IMR-90 (cell line): ENCODE data around the gene NFILZ. TPM values are rescaled to one million over a fixed set of nuclear protein-coding genes. Genes with fewer than 3 reads are reported as not detected.

Source experiments
- ATAC-seq: fragments of 200-7000 bp; cut with Tn5 transposase; 2 replicates; pipeline ENCODE4 v1.9.1; 2020; ENCODE audit warnings: low read depth, mild to moderate bottlenecking, moderate library complexity
- BruUV-seq: library from RNA; stranded (reverse); fragments of 400-500 nt; replicated peaks from 2 replicates; lab custom pipeline; 2021; lab: Mats Ljungman, UMichigan
- CTCF ChIA-PET: fragments of 300-600 bp; formaldehyde crosslinking; extraction: SDS; loops from one replicate; lab custom pipeline; 2021; ENCODE audit warnings: antibody characterized with exemption; lab: Yijun Ruan, JAX
- POLR2A ChIA-PET: fragments of 300-600 bp; sonication (Branson Sonifier 250); formaldehyde crosslinking; loops from one replicate; lab custom pipeline; 2022; ENCODE audit warnings: antibody characterized with exemption; ENCODE audit not compliant: unreplicated experiment; lab: Charles Lee
- DNase-seq: peaks from one replicate; pipeline ENCODE4 v3.0.0; 2013
- H2AFZ ChIP-seq: replicated peaks from 2 replicates; pipeline ENCODE3; 2013; ENCODE audit warnings: low read length, mild to moderate bottlenecking; ENCODE audit not compliant: poor library complexity
- H2AK5ac ChIP-seq: 2 replicates; pipeline ENCODE4 v1.6.1; 2013; ENCODE audit warnings: low read depth, low read length, inconsistent platforms
- H2AK9ac ChIP-seq: replicated peaks from 2 replicates; pipeline ENCODE3; 2013; ENCODE audit warnings: mild to moderate bottlenecking, low read depth, low read length, moderate library complexity; ENCODE audit not compliant: poor library complexity
- H2BK120ac ChIP-seq: 2 replicates; pipeline ENCODE4 v1.6.1; 2013; ENCODE audit warnings: low read depth, low read length, inconsistent platforms
- H2BK15ac ChIP-seq: 3 replicates; pipeline ENCODE4 v1.6.1; 2013; ENCODE audit warnings: low read depth, low read length, inconsistent platforms
- H2BK20ac ChIP-seq: 2 replicates; pipeline ENCODE4 v1.6.1; 2013; ENCODE audit warnings: low read depth, mild to moderate bottlenecking, inconsistent platforms, low read length, moderate library complexity
- H2BK5ac ChIP-seq: 2 replicates; pipeline ENCODE4 v1.6.1; 2013; ENCODE audit warnings: mild to moderate bottlenecking, low read depth, low read length, inconsistent platforms; ENCODE audit not compliant: poor library complexity, severe bottlenecking
- H3K14ac ChIP-seq: replicated peaks from 2 replicates; pipeline ENCODE4 v1.6.1; 2013; ENCODE audit warnings: low read depth, low read length, inconsistent platforms
- H3K18ac ChIP-seq: 2 replicates; pipeline ENCODE4 v1.6.1; 2013; ENCODE audit warnings: low read depth, low read length, control low read depth
- H3K23ac ChIP-seq: 2 replicates; pipeline ENCODE4 v1.6.1; 2013; ENCODE audit warnings: low read depth, low read length, inconsistent platforms
- H3K27ac ChIP-seq: 2 replicates; pipeline ENCODE4 v1.5.1; 2013; ENCODE audit warnings: mild to moderate bottlenecking, control low read depth, low read length; ENCODE audit not compliant: insufficient read depth
- H3K27me3 ChIP-seq: 2 replicates; pipeline ENCODE4 v1.6.1; 2013; ENCODE audit warnings: low read length; ENCODE audit not compliant: control insufficient read depth, insufficient read depth
- H3K36me3 ChIP-seq: 2 replicates; pipeline ENCODE4 v1.6.1; 2013; ENCODE audit warnings: low read length, mixed read lengths; ENCODE audit not compliant: control insufficient read depth, insufficient read depth
- H3K4ac ChIP-seq: 2 replicates; pipeline ENCODE4 v1.6.1; 2013; ENCODE audit warnings: low read depth, low read length, inconsistent platforms
- H3K4me1 ChIP-seq: 2 replicates; pipeline ENCODE4 v1.6.1; 2013; ENCODE audit warnings: low read length, mixed read lengths; ENCODE audit not compliant: control insufficient read depth, insufficient read depth
- H3K4me2 ChIP-seq: 2 replicates; pipeline ENCODE4 v1.6.1; 2013; ENCODE audit warnings: low read depth, mild to moderate bottlenecking, control low read depth, low read length, moderate library complexity
- H3K4me3 ChIP-seq: 2 replicates; pipeline ENCODE4 v1.5.1; 2013; ENCODE audit warnings: low read depth, mild to moderate bottlenecking, control low read depth, low read length, moderate library complexity; ENCODE audit not compliant: insufficient read depth
- H3K56ac ChIP-seq: 2 replicates; pipeline ENCODE4 v1.6.1; 2013; ENCODE audit warnings: low read length, inconsistent platforms; ENCODE audit not compliant: insufficient read depth; ENCODE audit errors: extremely low read depth
- H3K79me1 ChIP-seq, 2 experiments: 2 replicates each; pipeline ENCODE4 v1.6.1; 2013; ENCODE audit warnings: low read length in 2 of 2, inconsistent platforms in 1 of 2, low read depth in 1 of 2
- H3K9ac ChIP-seq: 2 replicates; pipeline ENCODE4 v1.6.1; 2013; ENCODE audit warnings: low read depth, low read length, control low read depth
- H3K9me1 ChIP-seq: 2 replicates; pipeline ENCODE4 v1.6.1; 2013; ENCODE audit warnings: low read length, inconsistent platforms; ENCODE audit not compliant: insufficient read depth
- H3K9me3 ChIP-seq: 2 replicates; pipeline ENCODE4 v1.6.1; 2013; ENCODE audit warnings: low read length; ENCODE audit not compliant: control insufficient read depth, insufficient read depth
- H4K20me1 ChIP-seq: 2 replicates; pipeline ENCODE4 v1.6.1; 2013; ENCODE audit warnings: low read length, inconsistent platforms; ENCODE audit not compliant: insufficient read depth
- H4K5ac ChIP-seq: 2 replicates; pipeline ENCODE4 v1.6.1; 2013; ENCODE audit warnings: mild to moderate bottlenecking, low read depth, low read length, control low read depth
- H4K8ac ChIP-seq, 2 experiments: 2 replicates each; pipeline ENCODE4 v1.6.1; 2013; ENCODE audit warnings: low read depth in 2 of 2, low read length in 2 of 2, control low read depth in 1 of 2, inconsistent platforms in 1 of 2
- H4K91ac ChIP-seq: 2 replicates; pipeline ENCODE4 v1.6.1; 2013; ENCODE audit warnings: low read depth, low read length, inconsistent platforms; ENCODE audit not compliant: insufficient read depth
- BHLHE40 ChIP-seq: fragments of 150-350 bp; IDR thresholded peaks from 2 replicates; pipeline ENCODE4 v1.6.1; 2016; ENCODE audit warnings: mild to moderate bottlenecking, low read depth, low read length
- CEBPB ChIP-seq: IDR thresholded peaks from 2 replicates; pipeline ENCODE4 v1.6.1; 2012; ENCODE audit warnings: low read depth, low read length, improper control_type of control experiment
- CHD1 ChIP-seq: IDR thresholded peaks from 2 replicates; pipeline ENCODE4 v1.6.1; 2012; ENCODE audit warnings: low read depth, low read length, improper control_type of control experiment
- CTCF ChIP-seq: conservative IDR thresholded peaks from 2 replicates; pipeline ENCODE4 v1.5.1; 2012; ENCODE audit warnings: mild to moderate bottlenecking, low read depth, low read length, improper control_type of control experiment
- ELK1 ChIP-seq: fragments of 150-350 bp; IDR thresholded peaks from 2 replicates; pipeline ENCODE4 v1.6.1; 2016; ENCODE audit warnings: low read depth, mild to moderate bottlenecking, low read length, moderate library complexity, borderline replicate concordance
- FOS ChIP-seq: fragments of 150-350 bp; IDR thresholded peaks from 2 replicates; pipeline ENCODE4 v1.6.1; 2016; ENCODE audit warnings: low read depth, low read length
- MAFK ChIP-seq: IDR thresholded peaks from 2 replicates; pipeline ENCODE4 v1.6.1; 2012; ENCODE audit warnings: low read depth, low read length, improper control_type of control experiment
- MAZ ChIP-seq: IDR thresholded peaks from 2 replicates; pipeline ENCODE4 v1.6.1; 2012; ENCODE audit warnings: low read depth, mild to moderate bottlenecking, low read length, improper control_type of control experiment, moderate library complexity, borderline replicate concordance
- MXI1 ChIP-seq: IDR thresholded peaks from 2 replicates; pipeline ENCODE4 v1.6.1; 2012; ENCODE audit warnings: low read depth, mild to moderate bottlenecking, low read length, moderate library complexity, borderline replicate concordance
- NFE2L2 ChIP-seq: fragments of 150-350 bp; IDR thresholded peaks from 2 replicates; pipeline ENCODE4 v1.6.1; 2016; ENCODE audit warnings: low read depth, mild to moderate bottlenecking, low read length
- POLR2A ChIP-seq: IDR thresholded peaks from 2 replicates; pipeline ENCODE4 v1.6.1; 2012; ENCODE audit warnings: mild to moderate bottlenecking, low read depth, low read length
- RAD21 ChIP-seq: IDR thresholded peaks from 2 replicates; pipeline ENCODE4 v1.6.1; 2012; ENCODE audit warnings: low read length, improper control_type of control experiment
- RCOR1 ChIP-seq: IDR thresholded peaks from 2 replicates; pipeline ENCODE4 v1.6.1; 2012; ENCODE audit warnings: mild to moderate bottlenecking, low read length, improper control_type of control experiment; ENCODE audit not compliant: insufficient replicate concordance
- RFX5 ChIP-seq: IDR thresholded peaks from 2 replicates; pipeline ENCODE4 v1.8.0; 2012; ENCODE audit warnings: low read depth, mild to moderate bottlenecking, low read length, moderate library complexity
- SMC3 ChIP-seq: fragments of 150-350 bp; IDR thresholded peaks from 2 replicates; pipeline ENCODE4 v1.6.1; 2016; ENCODE audit warnings: low read depth, mild to moderate bottlenecking, antibody characterized with exemption, low read length, moderate library complexity
- WGBS, 2 experiments: methylation state at CpG; one replicate each; pipeline versions ENCODE4 v1.1.5 to v1.1.7; 2013; ENCODE audit warnings: missing lambda C conversion rate in 2 of 2; ENCODE audit not compliant: insufficient read length in 1 of 2; ENCODE audit errors: extremely low coverage in 2 of 2; 5-methylcytosine and 5-hydroxymethylcytosine counted together
- dilution Hi-C: fragments of 300-500 bp; cut with HindIII; formaldehyde crosslinking; loops from one replicate; pipeline ENCODE4 v1.14.3; 2018; ENCODE audit warnings: low sequenced_read_pairs; ENCODE audit not compliant: unreplicated experiment
- in situ Hi-C: fragments of 300-500 bp; cut with MboI; formaldehyde crosslinking; loops from 3 replicates; pipeline ENCODE4 v1.14.3; 2019; ENCODE audit warnings: low sequenced_read_pairs, inconsistent platforms, mixed read lengths
- intact Hi-C: fragments of 100-400 bp; cut with micrococcal nuclease; formaldehyde crosslinking; loops from 2 replicates; pipeline ENCODE4 v1.10.0; 2022
- polyA plus RNA-seq, 3 experiments: library from polyadenylated mRNA; depleted of rRNA; stranded (reverse); fragments of >200 nt; gene quantifications; 2 replicates each; pipeline ENCODE4 v1.2.3, GENCODE V29; 2012; ENCODE audit warnings: low replicate concordance in 1 of 3
- total RNA-seq: library from RNA; depleted of rRNA; stranded (reverse); fragments of >200 nt; gene quantifications from 2 replicates; pipeline ENCODE4 v1.2.3, GENCODE V29; 2012
- TF ChIP-seq, protein P1 (sequence below): fragments of 150-350 bp; IDR thresholded peaks from 2 replicates; pipeline ENCODE4 v1.6.1; 2017; ENCODE audit warnings: mild to moderate bottlenecking, antibody characterized with exemption, low read length, low read depth

Gene NFILZ
- total and polyA plus RNA-seq, 2 of the 4 experiments (the other 2 are of a cell fraction): not detected

DNA sequence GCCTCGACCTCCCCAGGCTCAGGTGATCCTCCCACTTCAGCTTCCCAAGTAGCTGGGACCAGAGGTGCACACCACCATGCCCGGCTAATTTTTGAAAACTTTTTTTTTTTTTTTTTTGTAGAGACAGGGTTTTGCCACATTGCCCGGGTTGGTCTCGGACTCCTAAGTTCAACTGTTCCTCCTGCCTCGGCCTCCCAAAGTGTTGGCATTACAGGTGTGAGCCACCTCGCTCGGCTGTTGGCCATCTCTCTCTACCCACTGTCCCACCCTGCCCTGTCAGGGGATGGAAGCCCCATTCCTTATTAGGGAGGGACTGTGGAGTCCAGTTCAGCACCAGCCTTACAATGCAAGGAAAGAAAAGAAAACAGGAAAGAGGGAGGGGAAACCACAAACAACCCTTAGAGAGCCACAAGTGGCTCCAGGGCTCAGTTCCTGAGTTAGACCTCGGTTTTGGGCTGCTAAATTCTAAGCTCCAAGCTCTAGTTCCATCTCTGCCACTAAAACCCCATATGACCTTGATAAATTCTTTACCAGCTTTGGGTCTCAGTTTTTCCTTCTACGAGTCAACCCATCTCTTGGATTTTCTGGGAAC is 36.5 kb downstream of the NFILZ start:
- H3K9ac ChIP-seq: no peak overlapping the region
- DNase-seq (no peak), ATAC-seq (no peak)
- no peak overlapping the region for H2AFZ ChIP-seq
- intact Hi-C loops (no loop called here), dilution Hi-C loops (no loop called here), in situ Hi-C loops (loop anchor here (25.0 kb wide), 1 partner anchor 420 kb away; the partner anchor contains the start of gene OR1M1)
- H3K27ac ChIP-seq: no peak overlapping the region
- POLR2A ChIA-PET: no interaction called here
- no peak overlapping the region for H2BK20ac ChIP-seq
- H3K4me1 ChIP-seq: no peaks in the 10 kb centered on the region
- H4K91ac ChIP-seq: no peak overlapping the region
- no peak overlapping the region for H2BK120ac ChIP-seq
- H4K5ac ChIP-seq: no peak overlapping the region
- H3K4me2 ChIP-seq: no peak overlapping the region
- no peaks in the 10 kb centered on the region for H3K9me1 ChIP-seq
- H3K14ac ChIP-seq: no peak overlapping the region
- H4K8ac ChIP-seq: no peak overlapping the region
- no peaks in the 10 kb centered on the region for H3K79me1 ChIP-seq
- H2AK5ac ChIP-seq: no peak overlapping the region
- no peak overlapping the region for H2BK5ac ChIP-seq
- CTCF ChIA-PET: no interaction called here
- no peaks in the 10 kb centered on the region for H3K36me3 ChIP-seq
- BruUV-seq: no TSS peak
- TF ChIP-seq SMC3 (no peak), MAFK (no peak), BHLHE40 (no peak), MXI1 (no peak), ELK1 (no peak), POLR2A (no peak), CHD1 (no peak), RFX5 (no peak), FOS (no peak), NFE2L2 (no peak), MAZ (no peak), RCOR1 (no peak), CTCF (no peak), RAD21 (no peak), CEBPB (no peak)
- TF ChIP-seq, protein P1, sequence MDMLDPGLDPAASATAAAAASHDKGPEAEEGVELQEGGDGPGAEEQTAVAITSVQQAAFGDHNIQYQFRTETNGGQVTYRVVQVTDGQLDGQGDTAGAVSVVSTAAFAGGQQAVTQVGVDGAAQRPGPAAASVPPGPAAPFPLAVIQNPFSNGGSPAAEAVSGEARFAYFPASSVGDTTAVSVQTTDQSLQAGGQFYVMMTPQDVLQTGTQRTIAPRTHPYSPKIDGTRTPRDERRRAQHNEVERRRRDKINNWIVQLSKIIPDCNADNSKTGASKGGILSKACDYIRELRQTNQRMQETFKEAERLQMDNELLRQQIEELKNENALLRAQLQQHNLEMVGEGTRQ: no peak
- H3K18ac ChIP-seq: no peak overlapping the region
- no peaks in the 10 kb centered on the region for H4K20me1 ChIP-seq
- no peaks in the 10 kb centered on the region for H3K9me3 ChIP-seq
- H3K27me3 ChIP-seq: no peaks in the 10 kb centered on the region
- no peak overlapping the region for H3K4me3 ChIP-seq
- no peak overlapping the region for H2AK9ac ChIP-seq
- no peak overlapping the region for H2BK15ac ChIP-seq
- H3K4ac ChIP-seq: no peak overlapping the region
- no CpG with 5 or more reads among the region's 9 CpGs for WGBS, 2 experiments
- no peak overlapping the region for H3K23ac ChIP-seq
- no peak overlapping the region for H3K56ac ChIP-seq
